Adrenal gland (tissue), 12 donors: ENCODE data around the gene DMRT3. TPM values are rescaled to one million over a fixed set of nuclear protein-coding genes. Genes with fewer than 3 reads are reported as not detected.

Source experiments
- DNase-seq, 7 donors: peaks; one replicate each; pipeline ENCODE4 v3.0.0-alpha.2; 2019 to 2020
- H3K27ac ChIP-seq, 5 donors: fragments of 200-600 bp; sonication (generic) in 4 of 5; 1 replicate in 3 of 5; 2 replicates in 2 of 5; pipeline versions ENCODE4 v1.5.1 to v1.8.0; 2016 to 2020; ENCODE audit warnings: mild to moderate bottlenecking in 1 of 5
- H3K27me3 ChIP-seq: fragments of 200-600 bp; 2 replicates; pipeline ENCODE4 v1.8.0; 2021
- H3K36me3 ChIP-seq, 2 donors: fragments of 200-600 bp; replicated peaks in 1 of 2; 1 replicate in 1 of 2; 2 replicates in 1 of 2; pipeline versions ENCODE4 v1.5.1 to v1.8.0; 2018 to 2022
- H3K4me1 ChIP-seq, 2 donors: fragments of 200-600 bp; replicated peaks in 1 of 2; 1 replicate in 1 of 2; 2 replicates in 1 of 2; pipeline versions ENCODE4 v1.5.1 to v1.8.0; 2018 to 2021
- H3K4me3 ChIP-seq, 4 donors: fragments of 200-600 bp; sonication (generic) in 3 of 4; one replicate each; pipeline ENCODE4 v1.5.1; 2016 to 2018
- H3K9me3 ChIP-seq, 3 donors: fragments of 200-600 bp; sonication (generic) in 1 of 3; replicated peaks in 1 of 3; 1 replicate in 2 of 3; 2 replicates in 1 of 3; pipeline versions ENCODE4 v1.5.1 to v1.8.0; 2016 to 2021
- POLR2A ChIP-seq, 2 donors: fragments of 450-650 bp; IDR thresholded peaks; one replicate each; pipeline ENCODE4 v1.6.1; 2017; ENCODE audit warnings: antibody characterized with exemption in 2 of 2, mild to moderate bottlenecking in 2 of 2, moderate library complexity in 1 of 2
- WGBS, 4 donors: extraction: QIAGEN DNeasy Blood & Tissue Kit in 2 of 4; methylation state at CpG; one replicate each; pipeline versions ENCODE4 v1.1.5 to v1.1.7; 2013 to 2017; 5-methylcytosine and 5-hydroxymethylcytosine counted together
- intact Hi-C, 2 donors: fragments of 100-400 bp; cut with DNase I; formaldehyde crosslinking; loops; one replicate each; pipeline versions ENCODE4 v1.14.1 to v1.15.0; 2022 to 2023
- polyA plus RNA-seq, 3 donors: library from polyadenylated mRNA; stranded (reverse); fragments of 200-250 nt in 2 of 3; fragments of 350-450 nt in 1 of 3; fragmentation: Illumina TruSeq in 1 of 3; extraction: RNeasy Lipid Tissue Mini Kit (QIAGEN cat#74804) in 1 of 3; gene quantifications; one replicate each; pipeline ENCODE4 v1.2.3, GENCODE V29; 2013 to 2014
- total RNA-seq, 9 donors: library from RNA; depleted of rRNA in 4 of 9; stranded (reverse); fragments of >200 nt in 4 of 9; fragments of 120-200 nt in 1 of 9; fragmentation: NEBNext Ultra II Directional in 1 of 9; extraction: Animal tissue kit (Norgen Biotek cat#: 25700) in 1 of 9; gene quantifications; one replicate each; pipeline versions ENCODE4 v1.1.0 to v1.2.4, GENCODE V29; 2013 to 2023
- TF ChIP-seq, protein P1 (sequence below), 6 experiments: fragments of 450-650 bp in 4 of 6; fragments of 200-600 bp in 2 of 6; sonication (generic) in 1 of 6; IDR thresholded peaks; 1 replicate in 5 of 6; 2 replicates in 1 of 6; pipeline versions ENCODE4 v1.5.1 to v1.8.0; 2016 to 2021; ENCODE audit warnings: antibody characterized with exemption in 6 of 6, mild to moderate bottlenecking in 2 of 6, moderate library complexity in 1 of 6
- donor health status: healthy with polysubstance abuse.
- donor health status: Bipolar disorder and iron deficiency.
- donor health status: DM: yes; HTN: yes; CAD: no.
- donor health status: DM: no; HTN: no; CAD: no.
- donor health status: DM: no; HTN: no; CAD: no.
- donor health status: DM: yes; HTN: yes; CAD: no.

Gene DMRT3
- total and polyA plus RNA-seq, 12 donors = 0.07 TPM; not detected in 11

GRCh38 chr9:970151-970996, 6.1 kb upstream of the DMRT3 start:
- 2 to 7% (median 6%) methylated on average over 26 to 57 of the region's 57 CpGs for WGBS, 4 donors
- Histone ChIP-seq H3K9me3 (no peaks in the 10 kb centered on the region), H3K36me3 (no peaks in the 10 kb centered on the region), H3K4me3 (no peak overlapping the region), H3K4me1 (peaks cover 7 to 28% of the 10 kb centered on the region in 2 donors), H3K27ac (no peak overlapping the region), H3K27me3 (peaks cover 98% of the 10 kb centered on the region)
- no peak for TF ChIP-seq POLR2A (IDR thresholded peaks at IDR 0.05)
- TF ChIP-seq, protein P1, sequence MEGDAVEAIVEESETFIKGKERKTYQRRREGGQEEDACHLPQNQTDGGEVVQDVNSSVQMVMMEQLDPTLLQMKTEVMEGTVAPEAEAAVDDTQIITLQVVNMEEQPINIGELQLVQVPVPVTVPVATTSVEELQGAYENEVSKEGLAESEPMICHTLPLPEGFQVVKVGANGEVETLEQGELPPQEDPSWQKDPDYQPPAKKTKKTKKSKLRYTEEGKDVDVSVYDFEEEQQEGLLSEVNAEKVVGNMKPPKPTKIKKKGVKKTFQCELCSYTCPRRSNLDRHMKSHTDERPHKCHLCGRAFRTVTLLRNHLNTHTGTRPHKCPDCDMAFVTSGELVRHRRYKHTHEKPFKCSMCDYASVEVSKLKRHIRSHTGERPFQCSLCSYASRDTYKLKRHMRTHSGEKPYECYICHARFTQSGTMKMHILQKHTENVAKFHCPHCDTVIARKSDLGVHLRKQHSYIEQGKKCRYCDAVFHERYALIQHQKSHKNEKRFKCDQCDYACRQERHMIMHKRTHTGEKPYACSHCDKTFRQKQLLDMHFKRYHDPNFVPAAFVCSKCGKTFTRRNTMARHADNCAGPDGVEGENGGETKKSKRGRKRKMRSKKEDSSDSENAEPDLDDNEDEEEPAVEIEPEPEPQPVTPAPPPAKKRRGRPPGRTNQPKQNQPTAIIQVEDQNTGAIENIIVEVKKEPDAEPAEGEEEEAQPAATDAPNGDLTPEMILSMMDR (IDR thresholded peaks at IDR 0.05) = no peak
- no peak for DNase-seq
- intact Hi-C loops = no loop called here

- no peak for TF ChIP-seq POLR2A (IDR thresholded peaks at IDR 0.05)
- TF ChIP-seq, protein P1 (IDR thresholded peaks at IDR 0.05) = no peak
- Histone ChIP-seq H3K27ac (no peak overlapping the region), H3K4me3 (peak overlapping the region in 1 of 4 donors; percentile 53), H3K36me3 (no peaks in the 10 kb centered on the region), H3K9me3 (no peaks in the 10 kb centered on the region), H3K4me1 (peaks cover 7 to 28% of the 10 kb centered on the region in 2 donors), H3K27me3 (peaks cover 100% of the 10 kb centered on the region)
- 0 to 5% (median 4%) methylated on average over 8 to 42 of the region's 42 CpGs for WGBS, 4 donors
- no peak for DNase-seq
- intact Hi-C loops = no loop called here
These were observed 4.5 kb upstream of the DMRT3 start for GRCh38 chr9:971901-972500.

- TF ChIP-seq, protein P1 (IDR thresholded peaks at IDR 0.05) = no peak
- TF ChIP-seq POLR2A (IDR thresholded peaks at IDR 0.05) = no peak
- 8 to 11% (median 9%) methylated on average over 37 to 68 of the region's 68 CpGs for WGBS, 4 donors
- intact Hi-C loops = no loop called here
These were observed 3.8 kb upstream of the DMRT3 start for GRCh38 chr9:972501-973294.

DNA sequence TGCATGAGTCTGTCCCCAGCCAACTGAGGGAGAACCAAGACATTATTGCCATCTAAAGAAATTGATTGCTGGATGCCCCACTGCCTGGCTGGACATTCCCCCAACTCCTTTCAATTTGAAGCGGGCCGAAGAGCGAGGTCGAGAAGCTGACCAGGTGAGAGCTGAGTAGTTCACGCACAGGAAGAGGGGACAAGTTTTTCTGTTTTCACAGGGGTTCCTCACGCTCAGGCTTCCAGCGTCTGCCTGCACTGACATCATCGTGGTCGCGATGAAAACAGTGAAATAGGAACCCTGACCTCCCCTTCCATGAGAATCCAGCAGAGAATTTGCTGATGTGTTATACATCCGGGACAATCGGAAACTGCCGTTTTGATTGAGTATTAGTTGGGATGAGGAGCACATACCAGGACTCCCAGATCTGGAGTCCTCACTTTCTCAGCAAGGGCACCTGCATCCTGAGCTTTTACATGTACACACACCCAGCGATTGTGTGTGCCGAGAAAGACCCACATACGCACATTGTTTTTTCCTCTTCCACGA, 3.1 kb upstream of the DMRT3 start:
- intact Hi-C loops = no loop called here

More at GRCh38 chr9:972501-973294, 3.8 kb upstream of the DMRT3 start:
- Histone ChIP-seq H3K4me3 (peak overlapping the region in 1 of 4 donors; percentile 53), H3K36me3 (no peaks in the 10 kb centered on the region), H3K4me1 (peaks cover 7 to 28% of the 10 kb centered on the region in 2 donors), H3K9me3 (no peaks in the 10 kb centered on the region), H3K27ac (no peak overlapping the region), H3K27me3 (peaks cover 100% of the 10 kb centered on the region)
- no peak for DNase-seq

More for the DNA sequence above, 3.1 kb upstream of the DMRT3 start:
- Histone ChIP-seq H3K27ac (no peak overlapping the region), H3K4me1 (peaks cover 7 to 28% of the 10 kb centered on the region in 2 donors), H3K9me3 (no peaks in the 10 kb centered on the region), H3K27me3 (peaks cover 99% of the 10 kb centered on the region), H3K36me3 (no peaks in the 10 kb centered on the region), H3K4me3 (no peak overlapping the region)
- DNase-seq = no peak
- TF ChIP-seq POLR2A (IDR thresholded peaks at IDR 0.05) = no peak
- TF ChIP-seq, protein P1 (IDR thresholded peaks at IDR 0.05) = no peak
- WGBS, 4 donors = 15 to 24% (median 19%) methylated on average over 15 to 17 of the region's 17 CpGs
